ENCODE measurements around the gene MTRFR.

MTRFR gene

DNA sequence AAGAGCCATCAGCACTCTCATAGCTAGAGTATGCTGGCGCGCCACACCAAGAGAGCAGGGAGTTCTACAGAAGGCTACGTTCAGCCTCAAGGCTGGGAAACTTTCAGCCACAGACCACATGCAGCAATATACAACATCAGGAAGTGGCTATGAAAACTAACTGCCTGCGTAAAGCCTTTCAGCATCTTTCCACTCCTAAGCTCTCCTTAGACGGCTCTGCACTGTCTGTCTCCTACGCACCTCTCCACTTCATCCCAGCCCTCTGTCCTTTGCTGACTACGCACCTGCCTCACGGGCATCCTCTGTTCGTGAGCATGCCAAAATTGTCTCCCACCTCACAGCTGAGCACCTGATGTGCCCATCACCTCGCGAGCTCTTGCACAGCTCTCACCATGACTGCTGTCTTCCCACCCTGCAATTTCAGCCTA, 10.0 kb upstream of the MTRFR start:
- no peaks in the 10 kb centered on the region for H3K79me2 ChIP-seq
- no peaks in the 10 kb centered on the region for H3K27me3 ChIP-seq (ENCODE audit: control insufficient read depth, insufficient read depth, low read length)
- H3K4me1 ChIP-seq = no peaks in the 10 kb centered on the region
- no peak overlapping the region for H3K4me3 ChIP-seq (ENCODE audit: low read depth, low read length)
- no peak overlapping the region for H2AFZ ChIP-seq
- H3K9me3 ChIP-seq (ENCODE audit: control insufficient read depth, low read length) = no peaks in the 10 kb centered on the region
- H3K27ac ChIP-seq = no peak overlapping the region
- H3K4me2 ChIP-seq (ENCODE audit: low read length) = no peak overlapping the region
- H3K36me3 ChIP-seq (ENCODE audit: control insufficient read depth, insufficient read depth, low read length) = no peaks in the 10 kb centered on the region
- no peak overlapping the region for H3K9ac ChIP-seq
- TF ChIP-seq, protein P1, sequence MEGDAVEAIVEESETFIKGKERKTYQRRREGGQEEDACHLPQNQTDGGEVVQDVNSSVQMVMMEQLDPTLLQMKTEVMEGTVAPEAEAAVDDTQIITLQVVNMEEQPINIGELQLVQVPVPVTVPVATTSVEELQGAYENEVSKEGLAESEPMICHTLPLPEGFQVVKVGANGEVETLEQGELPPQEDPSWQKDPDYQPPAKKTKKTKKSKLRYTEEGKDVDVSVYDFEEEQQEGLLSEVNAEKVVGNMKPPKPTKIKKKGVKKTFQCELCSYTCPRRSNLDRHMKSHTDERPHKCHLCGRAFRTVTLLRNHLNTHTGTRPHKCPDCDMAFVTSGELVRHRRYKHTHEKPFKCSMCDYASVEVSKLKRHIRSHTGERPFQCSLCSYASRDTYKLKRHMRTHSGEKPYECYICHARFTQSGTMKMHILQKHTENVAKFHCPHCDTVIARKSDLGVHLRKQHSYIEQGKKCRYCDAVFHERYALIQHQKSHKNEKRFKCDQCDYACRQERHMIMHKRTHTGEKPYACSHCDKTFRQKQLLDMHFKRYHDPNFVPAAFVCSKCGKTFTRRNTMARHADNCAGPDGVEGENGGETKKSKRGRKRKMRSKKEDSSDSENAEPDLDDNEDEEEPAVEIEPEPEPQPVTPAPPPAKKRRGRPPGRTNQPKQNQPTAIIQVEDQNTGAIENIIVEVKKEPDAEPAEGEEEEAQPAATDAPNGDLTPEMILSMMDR (IDR thresholded peaks at IDR 0.05) = no peak

DNA sequence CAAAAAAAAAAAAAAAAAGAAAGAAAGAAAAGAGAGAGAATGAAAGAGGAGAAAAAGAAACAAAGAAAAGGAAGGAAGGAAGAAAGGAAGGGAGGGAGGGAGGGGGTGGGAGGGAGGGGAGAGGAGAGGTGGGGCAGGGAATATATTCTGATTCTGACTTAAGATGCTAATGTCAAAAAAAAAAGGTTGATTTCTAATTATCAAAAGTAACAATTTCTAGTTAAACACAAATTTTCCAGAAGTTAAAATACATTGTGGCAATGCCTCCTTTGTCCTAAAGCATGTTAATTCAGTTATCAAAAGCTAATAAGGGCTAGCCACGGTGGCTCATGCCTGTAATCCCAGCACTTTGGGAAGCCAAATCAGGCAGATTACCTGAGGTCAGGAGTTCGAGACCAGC, 7.8 kb upstream of the MTRFR start:
- Histone ChIP-seq H3K27me3 (ENCODE audit: control insufficient read depth, insufficient read depth, low read length) (no peaks in the 10 kb centered on the region), H3K36me3 (ENCODE audit: control insufficient read depth, insufficient read depth, low read length) (no peaks in the 10 kb centered on the region), H3K9ac (no peak overlapping the region), H3K4me2 (ENCODE audit: low read length) (no peak overlapping the region), H3K79me2 (no peaks in the 10 kb centered on the region), H3K4me1 (no peaks in the 10 kb centered on the region), H2AFZ (no peak overlapping the region), H3K4me3 (ENCODE audit: low read depth, low read length) (no peak overlapping the region), H3K27ac (no peak overlapping the region), H3K9me3 (ENCODE audit: control insufficient read depth, low read length) (no peaks in the 10 kb centered on the region)
- TF ChIP-seq, protein P1 (IDR thresholded peaks at IDR 0.05) = no peak

DNA sequence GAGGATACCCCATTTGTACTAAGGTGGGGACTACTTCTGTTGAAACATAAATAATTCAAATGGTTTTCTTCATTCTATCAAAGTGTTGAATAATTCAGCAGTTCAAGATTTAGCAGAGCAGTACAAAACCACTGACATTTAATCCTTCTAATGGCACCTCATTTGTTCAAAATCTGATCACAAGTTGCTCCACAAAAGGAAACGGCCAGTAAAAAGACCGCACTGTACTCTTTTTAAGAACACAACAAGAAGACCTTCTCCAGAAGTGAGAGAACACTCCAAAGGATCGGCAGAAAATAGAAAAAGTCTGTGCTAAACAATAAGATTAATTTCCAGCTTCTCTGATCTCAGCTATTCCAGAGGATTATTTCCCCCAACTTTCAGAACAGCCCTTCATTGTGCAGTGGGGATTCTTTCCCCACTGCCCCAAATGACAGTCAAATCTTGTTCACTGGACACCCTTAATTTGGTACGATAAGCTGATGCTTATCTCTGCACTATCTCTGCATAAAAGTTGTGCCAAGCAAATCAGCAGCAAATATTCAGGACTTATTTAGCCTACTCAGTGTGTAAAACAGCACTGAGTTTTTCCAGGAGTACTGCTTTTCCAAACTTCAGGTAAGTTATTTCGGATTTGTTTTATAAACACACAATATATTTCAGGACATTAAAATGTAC, 5.5 kb upstream of the MTRFR start:
- H2AFZ ChIP-seq = no peak overlapping the region
- H3K9me3 ChIP-seq (ENCODE audit: control insufficient read depth, low read length) = no peaks in the 10 kb centered on the region
- peak overlapping the region; percentile 42 for H3K4me2 ChIP-seq (ENCODE audit: low read length)
- no peaks in the 10 kb centered on the region for H3K36me3 ChIP-seq (ENCODE audit: control insufficient read depth, insufficient read depth, low read length)
- H3K4me1 ChIP-seq = peaks cover 4% of the 10 kb centered on the region
- TF ChIP-seq, protein P1 (IDR thresholded peaks at IDR 0.05) = no peak
- H3K79me2 ChIP-seq = peaks cover 3% of the 10 kb centered on the region
- H3K27me3 ChIP-seq (ENCODE audit: control insufficient read depth, insufficient read depth, low read length) = no peaks in the 10 kb centered on the region
- H3K9ac ChIP-seq = no peak overlapping the region
- H3K4me3 ChIP-seq (ENCODE audit: low read depth, low read length) = no peak overlapping the region
- no peak overlapping the region for H3K27ac ChIP-seq

DNA sequence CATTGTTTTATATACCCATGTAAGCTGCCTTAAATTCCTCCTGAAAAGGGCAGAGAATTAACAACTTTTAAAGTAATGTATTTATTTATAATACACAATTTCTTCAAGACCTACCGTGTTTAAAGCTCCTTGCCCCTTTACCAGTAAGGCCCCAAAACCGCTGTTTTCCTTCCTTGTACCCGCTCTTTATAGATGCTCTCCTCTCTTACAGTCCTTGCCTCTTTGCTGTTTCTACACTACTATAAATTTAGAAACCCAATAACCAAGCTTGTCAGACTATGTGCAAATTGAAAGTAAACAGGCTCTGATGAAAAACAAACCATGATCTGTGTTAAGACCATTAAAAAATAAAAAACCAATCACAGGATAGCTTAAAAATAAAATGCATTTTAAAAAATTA, 4.2 kb upstream of the MTRFR start:
- Histone ChIP-seq H3K27me3 (ENCODE audit: control insufficient read depth, insufficient read depth, low read length) (no peaks in the 10 kb centered on the region), H3K4me2 (ENCODE audit: low read length) (no peak overlapping the region), H3K4me1 (peaks cover 4% of the 10 kb centered on the region), H3K4me3 (ENCODE audit: low read depth, low read length) (no peak overlapping the region), H3K9ac (no peak overlapping the region), H3K9me3 (ENCODE audit: control insufficient read depth, low read length) (no peaks in the 10 kb centered on the region), H3K79me2 (peaks cover 8% of the 10 kb centered on the region), H3K27ac (no peak overlapping the region), H2AFZ (no peak overlapping the region), H3K36me3 (ENCODE audit: control insufficient read depth, insufficient read depth, low read length) (no peaks in the 10 kb centered on the region)
- TF ChIP-seq, protein P1 (IDR thresholded peaks at IDR 0.05) = no peak

DNA sequence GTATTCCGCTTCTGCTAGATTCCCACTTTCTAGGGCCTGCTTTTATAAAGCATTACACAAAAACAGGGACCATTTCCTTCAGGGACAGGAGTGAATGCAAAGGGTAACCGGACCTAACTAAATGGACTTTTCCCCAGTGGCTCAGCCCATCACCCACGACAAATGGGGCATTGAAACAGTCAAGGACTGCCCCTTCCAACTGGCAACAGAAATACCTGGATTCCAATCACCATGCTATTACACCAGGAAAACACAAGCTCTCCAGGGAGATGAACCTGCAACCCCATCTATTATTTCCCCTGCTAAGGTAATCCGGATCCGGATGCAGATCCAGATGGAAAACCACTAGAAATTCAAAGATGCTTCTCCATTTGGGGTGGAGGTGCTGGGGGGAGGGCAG, 1.3 kb upstream of the MTRFR start:
- peak overlapping the region; percentile 88 for H3K4me3 ChIP-seq (ENCODE audit: low read depth, low read length)
- no peaks in the 10 kb centered on the region for H3K27me3 ChIP-seq (ENCODE audit: control insufficient read depth, insufficient read depth, low read length)
- H3K4me1 ChIP-seq = peaks cover 4% of the 10 kb centered on the region
- peak overlapping the region; percentile 88 for H2AFZ ChIP-seq
- H3K79me2 ChIP-seq = peaks cover 16% of the 10 kb centered on the region
- H3K4me2 ChIP-seq (ENCODE audit: low read length) = peak overlapping the region; percentile 81
- no peaks in the 10 kb centered on the region for H3K9me3 ChIP-seq (ENCODE audit: control insufficient read depth, low read length)
- no peaks in the 10 kb centered on the region for H3K36me3 ChIP-seq (ENCODE audit: control insufficient read depth, insufficient read depth, low read length)
- TF ChIP-seq, protein P1 (IDR thresholded peaks at IDR 0.05) = no peak
- no peak overlapping the region for H3K9ac ChIP-seq
- no peak overlapping the region for H3K27ac ChIP-seq

Data from parathyroid adenoma (tissue), 2 donors.